PFSK-1 (cell line): ENCODE data around the gene MGA.

Experiments
- FOXP2 ChIP-seq: optimal IDR thresholded peaks from 2 replicates; pipeline ENCODE3; 2011; ENCODE audit warnings: borderline replicate concordance, control low read depth, inconsistent platforms; ENCODE audit not compliant: insufficient read depth; ENCODE audit errors: extremely low read length, extremely low read depth
- POLR2AphosphoS5 ChIP-seq: IDR thresholded peaks from 2 replicates; pipeline ENCODE4 v1.6.1; 2012; ENCODE audit warnings: low read depth, mild to moderate bottlenecking, control low read depth, low read length, moderate library complexity
- REST ChIP-seq, 2 experiments: IDR thresholded peaks; 2 replicates each; pipeline versions ENCODE4 v1.6.1 to v1.8.0; 2011 to 2012; ENCODE audit warnings: low read depth in 2 of 2, low read length in 2 of 2, control low read depth in 1 of 2, inconsistent platforms in 1 of 2, mild to moderate bottlenecking in 1 of 2, moderate library complexity in 1 of 2; ENCODE audit not compliant: insufficient read depth in 1 of 2
- SIN3A ChIP-seq: IDR thresholded peaks from 2 replicates; pipeline ENCODE4 v1.6.1; 2012; ENCODE audit warnings: mild to moderate bottlenecking, low read length, moderate library complexity, borderline replicate concordance; ENCODE audit not compliant: insufficient read depth
- TAF1 ChIP-seq: IDR thresholded peaks from 2 replicates; pipeline ENCODE4 v1.6.1; 2012; ENCODE audit warnings: low read length, control low read depth, borderline replicate concordance; ENCODE audit not compliant: insufficient read depth

MGA gene

GRCh38 chr15:41713047-41713446 lies 52.8 kb downstream of the MGA start:
- TF ChIP-seq REST (IDR thresholded peaks at IDR 0.05; ENCODE audit: insufficient read depth in 1 of 2, low read depth in 2 of 2, low read length in 2 of 2) (no peak), SIN3A (no peak), POLR2AphosphoS5 (no peak), TAF1 (no peak), FOXP2 (no peak)

GRCh38 chr15:41714291-41714690 lies 54.1 kb downstream of the MGA start:
- TF ChIP-seq SIN3A (no peak), FOXP2 (no peak), POLR2AphosphoS5 (no peak)

GRCh38 chr15:41716864-41717263 lies 56.7 kb downstream of the MGA start:
- no peak for TF ChIP-seq SIN3A
- no peak for TF ChIP-seq POLR2AphosphoS5
- no peak for TF ChIP-seq REST (IDR thresholded peaks at IDR 0.05; ENCODE audit: insufficient read depth in 1 of 2, low read depth in 2 of 2, low read length in 2 of 2)
- no peak for TF ChIP-seq TAF1
- TF ChIP-seq FOXP2, result no peak

GRCh38 chr15:41727143-41727542 lies 66.9 kb downstream of the MGA start:
- TF ChIP-seq REST (IDR thresholded peaks at IDR 0.05; ENCODE audit: insufficient read depth in 1 of 2, low read depth in 2 of 2, low read length in 2 of 2) (no peak), POLR2AphosphoS5 (no peak), SIN3A (no peak), TAF1 (no peak), FOXP2 (no peak)

GRCh38 chr15:41730543-41730942 lies 70.3 kb downstream of the MGA start:
- TF ChIP-seq SIN3A, result no peak
- TF ChIP-seq REST (IDR thresholded peaks at IDR 0.05; ENCODE audit: insufficient read depth in 1 of 2, low read depth in 2 of 2, low read length in 2 of 2), result no peak
- no peak for TF ChIP-seq TAF1
- TF ChIP-seq FOXP2, result no peak
- no peak for TF ChIP-seq POLR2AphosphoS5
